22Rv1 (cell line): ENCODE results near the gene SZT2.

Experiments
- ZFX ChIP-seq: fragments of 450-650 bp; IDR thresholded peaks from 2 replicates; pipeline ENCODE4 v1.6.1; 2017; ENCODE audit warnings: antibody characterized with exemption, borderline replicate concordance
- TF ChIP-seq, protein P1 (sequence below): fragments of 450-650 bp; IDR thresholded peaks from 2 replicates; pipeline ENCODE4 v1.5.1; 2017; ENCODE audit warnings: mild to moderate bottlenecking

DNA sequence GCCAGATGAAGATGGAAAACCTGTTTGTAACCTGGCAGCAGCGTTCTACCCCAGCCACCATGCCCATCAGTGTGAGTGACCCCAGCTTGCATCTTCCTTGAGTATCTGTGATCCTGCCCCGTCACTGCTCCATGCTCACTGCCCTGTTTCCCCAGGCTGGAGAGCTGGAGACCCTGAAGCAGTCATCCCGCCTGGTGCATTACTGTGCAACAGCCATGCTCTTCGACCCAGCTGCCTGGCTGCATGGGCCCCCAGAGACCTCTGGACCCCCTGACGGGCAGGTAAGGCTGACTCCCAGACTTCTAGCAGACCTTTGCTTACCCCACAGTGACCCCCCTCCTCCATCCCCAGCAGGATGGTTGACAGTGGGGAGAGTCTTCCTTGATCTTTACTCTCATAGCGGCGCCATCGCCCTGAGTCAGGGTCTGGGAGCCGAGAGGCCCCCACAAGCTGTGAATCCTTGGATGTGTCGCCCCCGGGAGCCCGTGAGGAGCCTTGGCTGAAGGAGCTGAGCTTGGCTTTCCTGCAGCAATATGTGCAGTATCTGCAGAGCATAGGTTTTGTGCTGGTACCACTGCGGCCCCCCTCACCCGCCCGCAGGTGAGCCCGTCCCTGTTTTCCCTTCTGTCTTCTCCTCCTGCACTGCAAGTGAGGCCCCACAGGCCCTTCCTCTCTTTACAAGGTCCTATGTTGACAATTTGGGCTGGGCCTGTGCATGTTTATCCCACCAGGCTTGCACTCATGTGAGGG, 53.7 kb downstream of the SZT2 start:
- TF ChIP-seq, protein P1, sequence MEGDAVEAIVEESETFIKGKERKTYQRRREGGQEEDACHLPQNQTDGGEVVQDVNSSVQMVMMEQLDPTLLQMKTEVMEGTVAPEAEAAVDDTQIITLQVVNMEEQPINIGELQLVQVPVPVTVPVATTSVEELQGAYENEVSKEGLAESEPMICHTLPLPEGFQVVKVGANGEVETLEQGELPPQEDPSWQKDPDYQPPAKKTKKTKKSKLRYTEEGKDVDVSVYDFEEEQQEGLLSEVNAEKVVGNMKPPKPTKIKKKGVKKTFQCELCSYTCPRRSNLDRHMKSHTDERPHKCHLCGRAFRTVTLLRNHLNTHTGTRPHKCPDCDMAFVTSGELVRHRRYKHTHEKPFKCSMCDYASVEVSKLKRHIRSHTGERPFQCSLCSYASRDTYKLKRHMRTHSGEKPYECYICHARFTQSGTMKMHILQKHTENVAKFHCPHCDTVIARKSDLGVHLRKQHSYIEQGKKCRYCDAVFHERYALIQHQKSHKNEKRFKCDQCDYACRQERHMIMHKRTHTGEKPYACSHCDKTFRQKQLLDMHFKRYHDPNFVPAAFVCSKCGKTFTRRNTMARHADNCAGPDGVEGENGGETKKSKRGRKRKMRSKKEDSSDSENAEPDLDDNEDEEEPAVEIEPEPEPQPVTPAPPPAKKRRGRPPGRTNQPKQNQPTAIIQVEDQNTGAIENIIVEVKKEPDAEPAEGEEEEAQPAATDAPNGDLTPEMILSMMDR = no peak
- TF ChIP-seq ZFX = no peak
